Uterus (tissue), 2 donors: ENCODE results near the gene ANKS6.

Source experiments
- CTCF ChIP-seq, 4 experiments: fragments of 200-600 bp in 2 of 4; fragments of 450-650 bp in 2 of 4; sonication (generic) in 2 of 4; IDR thresholded peaks; one replicate each; pipeline ENCODE4 v1.5.1; 2016 to 2019; ENCODE audit warnings: antibody characterized with exemption in 4 of 4, mild to moderate bottlenecking in 2 of 4, moderate library complexity in 1 of 4
- POLR2A ChIP-seq, 2 donors: fragments of 450-650 bp; IDR thresholded peaks; one replicate each; pipeline ENCODE4 v1.6.1; 2016; ENCODE audit warnings: antibody characterized with exemption in 2 of 2, mild to moderate bottlenecking in 1 of 2, moderate library complexity in 1 of 2

- TF ChIP-seq POLR2A (IDR thresholded peaks at IDR 0.05) (no peak), CTCF (IDR thresholded peaks at IDR 0.05) (no peak)
These were observed 107.5 kb downstream of the ANKS6 start for GRCh38 chr9:98688710-98689495.
